Measurements from ENCODE around the gene SIGLEC6.

SIGLEC6 gene

GRCh38 chr19:51542699-51543098, 11.2 kb upstream of the SIGLEC6 start:
- no peak overlapping the region for H3K4me3 ChIP-seq (ENCODE audit: low read length)
- no peak for DNase-seq (ENCODE audit: low read depth)
- TF ChIP-seq CTCF (IDR thresholded peaks at IDR 0.05; ENCODE audit: insufficient read depth, low read depth, low read length, missing control alignments), result no peak

- no peak for TF ChIP-seq CTCF (IDR thresholded peaks at IDR 0.05; ENCODE audit: insufficient read depth, low read depth, low read length, missing control alignments)
- DNase-seq (ENCODE audit: low read depth), result no peak
- H3K4me3 ChIP-seq (ENCODE audit: low read length), result no peak overlapping the region
Measured at GRCh38 chr19:51541458-51542357, 10.2 kb upstream of the SIGLEC6 start.

DNA sequence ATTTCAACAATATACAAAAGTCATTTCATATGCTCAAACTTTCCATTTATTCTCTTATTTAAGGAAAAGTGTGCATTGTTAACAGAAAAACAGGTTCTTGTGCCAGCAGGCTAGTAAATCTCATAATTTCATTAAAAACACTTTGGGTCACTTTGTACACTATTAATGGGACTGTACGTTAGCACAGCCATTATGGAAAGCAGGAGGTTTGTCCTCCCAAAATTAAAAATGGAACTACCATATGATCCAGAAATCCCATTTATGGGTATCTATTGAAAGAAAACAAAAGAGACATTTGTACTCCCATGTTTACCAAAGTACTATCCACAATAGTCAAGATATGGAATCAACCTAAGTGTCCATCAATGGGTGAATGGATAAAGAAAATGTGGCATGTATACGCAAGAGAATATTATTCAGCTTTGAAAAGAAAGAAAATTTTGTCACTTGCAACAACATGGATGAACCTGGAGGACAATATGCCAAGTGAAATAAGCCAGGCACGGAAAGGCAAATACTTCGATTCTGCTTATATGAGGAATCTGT, 8.4 kb upstream of the SIGLEC6 start:
- no peak overlapping the region for H3K4me3 ChIP-seq (ENCODE audit: low read length)
- no peak for TF ChIP-seq CTCF (IDR thresholded peaks at IDR 0.05; ENCODE audit: insufficient read depth, low read depth, low read length, missing control alignments)
- no peak for DNase-seq (ENCODE audit: low read depth)

DNA sequence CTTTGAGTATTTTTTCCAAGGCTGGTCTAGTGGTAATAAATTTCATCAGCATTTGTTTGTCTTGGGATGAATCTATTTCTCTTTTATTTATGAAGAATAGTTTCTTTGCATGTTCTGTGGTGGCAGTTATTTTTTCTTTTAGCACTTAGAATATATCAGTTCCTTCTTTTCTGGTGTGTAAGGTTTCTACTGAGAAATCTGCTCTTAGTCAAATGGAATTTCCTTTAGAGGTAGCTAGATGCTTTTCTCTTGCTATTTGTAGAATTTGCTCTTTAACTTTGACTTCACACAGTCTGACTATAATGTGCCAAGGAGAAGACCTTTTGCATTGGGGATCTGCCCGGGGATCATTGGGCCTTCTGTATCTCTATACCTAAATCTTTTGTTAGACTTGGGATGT, 4.1 kb upstream of the SIGLEC6 start:
- H3K4me3 ChIP-seq (ENCODE audit: low read length), result no peak overlapping the region
- TF ChIP-seq CTCF (IDR thresholded peaks at IDR 0.05; ENCODE audit: insufficient read depth, low read depth, low read length, missing control alignments), result no peak
- DNase-seq (ENCODE audit: low read depth), result no peak

GRCh38 chr19:51530616-51531015, 854 bp downstream of the SIGLEC6 start:
- no peak for TF ChIP-seq CTCF (IDR thresholded peaks at IDR 0.05; ENCODE audit: insufficient read depth, low read depth, low read length, missing control alignments)
- no peak overlapping the region for H3K4me3 ChIP-seq (ENCODE audit: low read length)
- no peak for DNase-seq (ENCODE audit: low read depth)

DNA sequence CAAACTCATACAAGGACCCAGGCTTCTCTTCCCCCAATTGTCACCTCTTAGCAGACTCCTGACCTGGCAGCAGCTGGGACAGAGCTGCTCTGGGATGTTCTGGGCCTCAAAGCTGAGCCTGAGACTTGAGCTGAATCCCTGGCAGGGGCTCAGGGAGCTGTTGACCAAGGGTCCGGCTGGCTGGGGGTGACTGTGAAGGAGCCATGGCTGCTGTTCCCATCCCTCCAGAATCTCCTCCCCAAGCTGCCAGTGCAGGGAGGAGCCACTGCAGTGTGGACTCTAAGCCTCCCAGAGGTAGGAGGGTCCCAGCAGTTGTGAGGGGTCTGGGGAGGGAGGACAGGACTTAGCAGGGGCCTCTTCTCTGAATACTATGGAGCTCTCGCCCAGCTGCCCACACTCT, 2.2 kb downstream of the SIGLEC6 start:
- no peak for TF ChIP-seq CTCF (IDR thresholded peaks at IDR 0.05; ENCODE audit: insufficient read depth, low read depth, low read length, missing control alignments)
- DNase-seq (ENCODE audit: low read depth), result no peak
- H3K4me3 ChIP-seq (ENCODE audit: low read length), result no peak overlapping the region

All from epithelial cell of esophagus (primary cell).